ENCODE data around the gene FYCO1. TPM values are rescaled to one million over a fixed set of nuclear protein-coding genes. Genes with fewer than 3 reads are reported as not detected.

Gene FYCO1
- total and polyA plus RNA-seq, 9 of the 15 experiments (the other 6 are each of a cell fraction or from before 2014, with no cell fraction given): 2.1 to 13.8 (median 7.4) TPM

GRCh38 chr3:46031269-46031668 lies 35.6 kb upstream of the FYCO1 start:
- Histone ChIP-seq H3K9ac (ENCODE audit: insufficient read depth in 1 of 2, low read depth in 2 of 2, low read length in 2 of 2) (no peak overlapping the region), H3K36me3 (ENCODE audit: control insufficient read depth, insufficient read depth, low read length) (no peaks in the 10 kb centered on the region), H3K4me2 (ENCODE audit: insufficient read depth, low read length) (no peak overlapping the region), H3K9me3 (replicated peaks; ENCODE audit: control insufficient read depth, insufficient read depth, low read depth, low read length) (peaks cover 4% of the 10 kb centered on the region; the same call in 1 of the 2 replicates), H3K27me3 (ENCODE audit: control insufficient read depth in 2 of 2, insufficient read depth in 2 of 2, low read length in 2 of 2) (peaks cover 4 to 24% of the 10 kb centered on the region in 2 experiments; a peak in 4 of 5 replicates), H3K9me1 (ENCODE audit: control insufficient read depth, insufficient read depth, low read length) (no peaks in the 10 kb centered on the region), H3K79me2 (ENCODE audit: control insufficient read depth, insufficient read depth, low read length) (no peaks in the 10 kb centered on the region), H3K27ac (ENCODE audit: extremely low read depth, low read depth, low read length) (no peak overlapping the region), H3K4me1 (replicated peaks in 1 of 2; ENCODE audit: control insufficient read depth in 2 of 2, insufficient read depth in 2 of 2, low read length in 2 of 2) (no peaks in the 10 kb centered on the region; a peak in 1 of 5 replicates), H2AFZ (ENCODE audit: low read depth, low read length) (no peak overlapping the region), H3K4me3 (no peak overlapping the region), H4K20me1 (replicated peaks; ENCODE audit: control insufficient read depth, insufficient read depth, low read length) (no peaks in the 10 kb centered on the region)
- FAIRE-seq: no peak
- intact Hi-C loops (cut with micrococcal nuclease) (no loop called here), in situ Hi-C loops (cut with MboI) (no loop called here)
- no peak for DNase-seq (ENCODE audit: extremely low read depth in 1 of 4, low spot score in 3 of 4)
- TF ChIP-seq RFX1 (IDR thresholded peaks at IDR 0.05) (no peak), ZBTB9 (CRISPR knock-in tag; IDR thresholded peaks at IDR 0.05) (no peak), SIRT6 (IDR thresholded peaks at IDR 0.05; ENCODE audit: low read depth, low read length) (no peak), ZFPM2 (CRISPR knock-in tag; IDR thresholded peaks at IDR 0.05) (no peak), ZNF79 (CRISPR knock-in tag; IDR thresholded peaks at IDR 0.05; ENCODE audit: low read depth) (no peak), ZNF197 (CRISPR knock-in tag; IDR thresholded peaks at IDR 0.05; ENCODE audit: low read depth) (no peak), DPF2 (IDR thresholded peaks at IDR 0.05) (no peak), SMAD3 (CRISPR knock-in tag; conservative IDR thresholded peaks at IDR 0.05) (no peak), POLR2AphosphoS2 (IDR thresholded peaks at IDR 0.05; ENCODE audit: low read length) (no peak), ZNF324 (CRISPR knock-in tag; IDR thresholded peaks at IDR 0.05) (no peak), POLR3G (IDR thresholded peaks at IDR 0.05; ENCODE audit: extremely low read depth, insufficient read length, insufficient replicate concordance) (no peak), DIDO1 (tag; IDR thresholded peaks at IDR 0.05; ENCODE audit: low read depth) (no peak), ZNF41 (CRISPR knock-in tag; conservative IDR thresholded peaks at IDR 0.05) (no peak), PPARD (CRISPR knock-in tag; IDR thresholded peaks at IDR 0.05) (no peak), ZNF140 (CRISPR knock-in tag; IDR thresholded peaks at IDR 0.05) (no peak), SMARCA5 (IDR thresholded peaks at IDR 0.05) (no peak)
- ATAC-seq: no peak
- no TSS peak for BruUV-seq (replicated peaks)
- ChIA-PET CTCF (ENCODE audit: low intra/inter-chr PET ratio) (no interaction called here), POLR2A (interaction anchor here (0.6 to 1.2 kb wide), 4 partner anchors 17 to 675 kb away, joined by 3 to 4 read pairs (median 3); no protein-coding TSS in a partner anchor)
- WGBS (ENCODE audit: insufficient coverage, low coverage, missing lambda C conversion rate): 0% methylated on average over 4 of the region's 4 CpGs

All from K562 (cell line).